Astrocyte (in vitro differentiated cells and primary cell): ENCODE results near the gene HSD17B4. TPM values are rescaled to one million over a fixed set of nuclear protein-coding genes. Genes with fewer than 3 reads are reported as not detected.
A peak's percentile ranks its signal among the peaks of the same experiment; 100 is the strongest.

Source experiments
- DNase-seq: peaks from one replicate; pipeline ENCODE4 v3.0.0-alpha.2; 2010; ENCODE audit warnings: low read depth
- FAIRE-seq: peaks from 2 replicates; lab custom pipeline; 2011; peaks lifted over from hg19 to GRCh38; lab: Jason Lieb, UNC
- H2AFZ ChIP-seq: 2 replicates; pipeline ENCODE4 v1.6.0; 2012; ENCODE audit warnings: low read depth, low read length, inconsistent platforms
- H3K27ac ChIP-seq: 2 replicates; pipeline ENCODE4 v1.5.1; 2011; ENCODE audit warnings: low read depth, low read length, inconsistent platforms
- H3K27me3 ChIP-seq: 2 replicates; pipeline ENCODE4 v1.6.0; 2011; ENCODE audit warnings: low read length, inconsistent platforms; ENCODE audit not compliant: insufficient read depth
- H3K36me3 ChIP-seq: 2 replicates; pipeline ENCODE4 v1.5.1; 2011; ENCODE audit warnings: low read length, inconsistent platforms; ENCODE audit not compliant: insufficient read depth
- H3K4me1 ChIP-seq: 2 replicates; pipeline ENCODE4 v1.5.1; 2011; ENCODE audit warnings: low read length, inconsistent platforms; ENCODE audit not compliant: insufficient read depth
- H3K4me2 ChIP-seq: 2 replicates; pipeline ENCODE4 v1.6.0; 2012; ENCODE audit warnings: low read length, inconsistent platforms
- H3K4me3 ChIP-seq: 2 replicates; pipeline ENCODE4 v1.5.1; 2011; ENCODE audit warnings: low read depth, mild to moderate bottlenecking, low read length, inconsistent platforms; ENCODE audit not compliant: insufficient read depth
- H3K79me2 ChIP-seq: 2 replicates; pipeline ENCODE4 v1.6.0; 2012; ENCODE audit warnings: mild to moderate bottlenecking, low read length, inconsistent platforms; ENCODE audit not compliant: insufficient read depth
- H3K9ac ChIP-seq: 2 replicates; pipeline ENCODE4 v1.6.0; 2012; ENCODE audit warnings: mild to moderate bottlenecking, low read length, inconsistent platforms
- H3K9me3 ChIP-seq: 2 replicates; pipeline ENCODE4 v1.5.1; 2012; ENCODE audit warnings: low read depth, mild to moderate bottlenecking, low read length, inconsistent platforms; ENCODE audit not compliant: insufficient read depth
- H4K20me1 ChIP-seq: 2 replicates; pipeline ENCODE4 v1.6.0; 2012; ENCODE audit warnings: low read length, inconsistent platforms; ENCODE audit not compliant: insufficient read depth
- H3K27ac Mint-ChIP-seq: one replicate; pipeline ENCODE4 v1.8.0; 2021; ENCODE audit warnings: mild to moderate bottlenecking, mixed read lengths; ENCODE audit not compliant: unreplicated experiment
- H3K27me3 Mint-ChIP-seq: one replicate; pipeline ENCODE4 v1.8.0; 2021; ENCODE audit warnings: low read depth, mixed read lengths; ENCODE audit not compliant: unreplicated experiment
- H3K36me3 Mint-ChIP-seq: one replicate; pipeline ENCODE4 v1.8.0; 2021; ENCODE audit warnings: low read depth, mixed read lengths; ENCODE audit not compliant: unreplicated experiment
- H3K4me1 Mint-ChIP-seq: one replicate; pipeline ENCODE4 v1.8.0; 2021; ENCODE audit warnings: low read depth, mixed read lengths; ENCODE audit not compliant: unreplicated experiment
- H3K4me3 Mint-ChIP-seq: one replicate; pipeline ENCODE4 v1.8.0; 2021; ENCODE audit warnings: mild to moderate bottlenecking, moderate library complexity, mixed read lengths; ENCODE audit not compliant: unreplicated experiment
- H3K9me3 Mint-ChIP-seq: one replicate; pipeline ENCODE4 v1.8.0; 2021; ENCODE audit warnings: mild to moderate bottlenecking, mixed read lengths; ENCODE audit not compliant: unreplicated experiment
- CTCF ChIP-seq: IDR thresholded peaks from 2 replicates; pipeline ENCODE4 v1.5.1; 2011; ENCODE audit warnings: low read depth, mild to moderate bottlenecking, inconsistent platforms, low read length, moderate library complexity; ENCODE audit not compliant: insufficient read depth
- EZH2 ChIP-seq: IDR thresholded peaks from 2 replicates; pipeline ENCODE4 v1.6.1; 2012; ENCODE audit warnings: mild to moderate bottlenecking, low read length, inconsistent platforms; ENCODE audit not compliant: insufficient read depth
- total RNA-seq: library from RNA; stranded (reverse); gene quantifications from 2 replicates; pipeline ENCODE4 v1.2.1, GENCODE V29; 2021

The HSD17B4 gene
- total RNA-seq, 1 donor from 2014 or later: 108 TPM

DNA sequence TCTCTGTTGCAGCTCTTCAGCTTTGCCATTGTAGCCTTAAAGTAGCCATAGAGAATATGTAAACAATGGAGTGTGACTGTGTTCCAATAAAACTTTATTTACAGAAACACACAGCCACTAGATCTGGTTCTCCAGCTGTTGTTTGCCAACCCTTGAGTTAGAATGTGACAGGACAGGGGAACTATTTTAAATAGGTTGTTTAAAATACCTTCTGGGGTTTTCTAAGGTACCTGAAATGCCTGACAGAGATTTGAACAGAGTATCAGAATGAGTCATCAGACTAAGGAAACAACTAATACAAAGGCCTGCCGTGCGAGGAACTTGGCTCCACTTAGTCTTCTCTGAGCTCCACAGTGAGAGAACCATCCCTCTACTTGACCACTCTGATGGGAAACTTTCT, 85.4 kb downstream of the HSD17B4 start:
- no peaks in the 10 kb centered on the region for H3K9me3 ChIP-seq
- H3K9me3 Mint-ChIP-seq: no peaks in the 10 kb centered on the region
- H3K36me3 ChIP-seq: no peaks in the 10 kb centered on the region
- DNase-seq: peak; percentile 73
- peaks cover 6% of the 10 kb centered on the region for H3K36me3 Mint-ChIP-seq
- no peak overlapping the region for H3K4me3 Mint-ChIP-seq
- H3K27ac ChIP-seq: no peak overlapping the region
- peak; percentile 32 for FAIRE-seq
- no peak for TF ChIP-seq EZH2
- H3K27ac Mint-ChIP-seq: no peak overlapping the region
- no peak overlapping the region for H3K4me3 ChIP-seq
- no peaks in the 10 kb centered on the region for H4K20me1 ChIP-seq
- no peak overlapping the region for H3K4me2 ChIP-seq
- H2AFZ ChIP-seq: no peak overlapping the region
- no peak overlapping the region for H3K9ac ChIP-seq
- H3K27me3 Mint-ChIP-seq: no peaks in the 10 kb centered on the region
- H3K27me3 ChIP-seq: no peaks in the 10 kb centered on the region
- H3K4me1 ChIP-seq: no peaks in the 10 kb centered on the region
- no peaks in the 10 kb centered on the region for H3K79me2 ChIP-seq
- peaks cover 7% of the 10 kb centered on the region for H3K4me1 Mint-ChIP-seq

GRCh38 chr5:119541716-119542115, 89.4 kb downstream of the HSD17B4 start:
- no peak for DNase-seq

GRCh38 chr5:119551819-119552218, 99.5 kb downstream of the HSD17B4 start:
- FAIRE-seq: no peak
- Histone ChIP-seq H4K20me1 (no peaks in the 10 kb centered on the region), H3K4me1 (no peaks in the 10 kb centered on the region), H3K9me3 (no peaks in the 10 kb centered on the region), H3K4me2 (no peak overlapping the region), H3K9ac (no peak overlapping the region), H3K36me3 (no peaks in the 10 kb centered on the region), H3K27ac (no peak overlapping the region), H3K27me3 (no peaks in the 10 kb centered on the region), H2AFZ (no peak overlapping the region), H3K79me2 (no peaks in the 10 kb centered on the region), H3K4me3 (no peak overlapping the region)
- no peak for DNase-seq
- Mint-ChIP-seq H3K36me3 (no peaks in the 10 kb centered on the region), H3K27me3 (no peaks in the 10 kb centered on the region), H3K4me3 (no peak overlapping the region), H3K9me3 (peaks cover 4% of the 10 kb centered on the region), H3K27ac (no peak overlapping the region), H3K4me1 (no peaks in the 10 kb centered on the region)
- TF ChIP-seq CTCF (no peak), EZH2 (no peak)

More at GRCh38 chr5:119541716-119542115, 89.4 kb downstream of the HSD17B4 start:
- H4K20me1 ChIP-seq: no peaks in the 10 kb centered on the region
- H3K27me3 ChIP-seq: no peaks in the 10 kb centered on the region
- H3K9me3 ChIP-seq: no peaks in the 10 kb centered on the region
- H3K4me3 ChIP-seq: no peak overlapping the region
- no peaks in the 10 kb centered on the region for H3K27me3 Mint-ChIP-seq
- no peaks in the 10 kb centered on the region for H3K36me3 ChIP-seq
- FAIRE-seq: no peak
- no peaks in the 10 kb centered on the region for H3K79me2 ChIP-seq
- H3K27ac Mint-ChIP-seq: no peak overlapping the region
- no peak overlapping the region for H3K4me2 ChIP-seq
- TF ChIP-seq CTCF: no peak
- TF ChIP-seq EZH2: no peak
- H2AFZ ChIP-seq: no peak overlapping the region
- H3K4me1 Mint-ChIP-seq: peaks cover 7% of the 10 kb centered on the region
- peaks cover 7% of the 10 kb centered on the region for H3K36me3 Mint-ChIP-seq
- H3K9ac ChIP-seq: no peak overlapping the region
- H3K9me3 Mint-ChIP-seq: no peaks in the 10 kb centered on the region
- H3K27ac ChIP-seq: no peak overlapping the region
- H3K4me1 ChIP-seq: no peaks in the 10 kb centered on the region
- no peak overlapping the region for H3K4me3 Mint-ChIP-seq
